EL (cell line): ENCODE results near the gene PSMD8.
A peak's percentile ranks its signal among the peaks of the same experiment; 100 is the strongest.
"Not testable (repeated sequence)": the region's sequence is repeated elsewhere in the genome, so short reads cannot be mapped to it uniquely, and the experiment has no call there.

Source experiments
- DNase-seq: peaks from one replicate; pipeline ENCODE4 v3.0.0-alpha.2; 2016

Gene PSMD8

DNA sequence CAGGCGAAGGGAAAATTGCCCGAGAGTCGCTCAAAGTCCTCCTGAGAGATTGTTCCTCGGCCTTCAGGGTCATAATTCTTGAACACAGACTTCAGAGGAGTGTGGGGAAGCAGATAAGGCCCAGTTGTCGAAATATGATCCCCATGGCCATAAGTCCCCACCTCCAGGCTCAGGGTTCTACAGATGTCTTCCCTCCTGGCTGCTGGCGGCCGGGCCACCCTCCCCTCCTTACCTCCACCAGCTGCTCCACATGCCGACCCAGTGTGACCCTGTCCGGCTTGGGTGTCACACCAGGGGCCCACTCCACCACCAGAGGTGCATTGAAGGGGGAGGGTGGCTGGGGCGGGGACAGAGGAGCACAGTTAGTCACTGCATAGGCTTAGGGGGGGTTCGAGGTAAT is 38.6 kb downstream of the PSMD8 start:
- DNase-seq = no peak

- no peak for DNase-seq
Measured at GRCh38 chr19:38413416-38413815, 39.0 kb downstream of the PSMD8 start.

GRCh38 chr19:38417146-38417543 is 42.8 kb downstream of the PSMD8 start:
- DNase-seq = no peak

GRCh38 chr19:38417544-38418506 is 43.5 kb downstream of the PSMD8 start:
- DNase-seq = peak; percentile 37

- no peak for DNase-seq
Measured at GRCh38 chr19:38420935-38421334, 46.6 kb downstream of the PSMD8 start.

DNA sequence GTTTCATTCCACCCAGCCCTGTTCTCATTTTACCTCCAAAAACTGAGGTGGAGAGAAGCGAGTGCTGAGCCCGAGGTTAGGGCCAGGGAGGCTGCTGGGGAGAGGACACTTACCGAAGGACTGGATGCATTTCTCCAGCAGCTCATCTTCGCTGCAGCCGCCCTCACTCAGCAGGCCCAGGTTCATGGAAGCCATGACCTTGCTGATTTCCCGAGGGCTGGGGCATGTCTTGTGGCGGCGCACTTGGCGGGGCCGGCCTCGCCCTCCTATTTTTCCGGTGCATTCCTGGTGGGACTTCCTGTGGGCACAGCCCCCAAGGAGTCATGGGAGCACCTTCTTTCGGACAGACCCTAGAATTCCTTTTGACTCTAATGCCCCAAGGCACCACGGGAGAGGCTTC is 47.5 kb downstream of the PSMD8 start:
- DNase-seq = no peak

DNA sequence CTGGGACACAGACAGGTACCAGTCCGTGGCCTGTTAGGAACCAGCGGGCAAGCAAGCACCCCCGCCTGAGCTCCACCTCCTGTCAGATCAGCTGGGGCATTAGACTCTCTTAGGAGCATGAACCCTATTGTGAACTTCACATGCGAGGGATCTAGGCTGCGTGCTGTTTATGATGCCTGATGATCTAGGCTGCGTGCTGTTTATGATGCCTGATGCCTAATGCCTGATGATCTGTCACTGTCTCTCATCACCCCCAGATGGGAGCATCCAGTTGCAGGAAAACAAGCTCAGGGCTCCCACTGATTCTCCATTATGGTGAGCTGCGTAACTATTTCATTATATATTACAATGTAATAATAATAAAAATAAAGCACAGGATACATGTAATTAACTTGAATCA is 48.1 kb downstream of the PSMD8 start:
- DNase-seq = no peak

- no peak for DNase-seq
Measured at GRCh38 chr19:38424272-38424671, 49.9 kb downstream of the PSMD8 start.

DNA sequence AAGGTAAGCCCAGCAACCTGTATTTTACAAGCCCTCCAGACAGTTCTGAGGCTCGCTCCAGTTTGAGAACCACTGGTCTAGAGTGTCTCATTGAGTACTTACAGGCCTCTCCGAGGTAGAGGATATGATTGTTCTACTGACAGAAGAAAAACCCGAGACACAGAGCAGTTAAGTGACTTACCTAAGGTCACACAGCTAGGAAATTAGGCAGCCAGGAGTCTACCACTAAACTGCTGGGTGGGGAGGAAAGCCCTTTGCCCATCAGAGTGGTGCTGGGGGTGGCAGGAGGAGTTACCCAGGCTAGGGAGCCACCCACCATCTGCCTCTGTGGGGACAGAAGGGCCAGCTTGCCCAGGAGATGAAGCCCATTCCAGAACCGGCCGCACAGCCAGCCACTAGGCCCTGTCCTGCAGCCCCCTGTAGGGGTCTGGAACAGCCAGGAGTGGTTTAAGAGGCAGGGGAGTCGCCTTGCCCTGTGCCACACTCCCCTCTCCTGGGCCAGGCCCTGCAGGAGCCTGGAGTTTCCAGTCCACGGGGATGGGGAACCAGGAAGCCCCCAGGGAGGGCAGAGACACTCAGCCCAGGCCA is 50.9 kb downstream of the PSMD8 start:
- DNase-seq = no peak

DNA sequence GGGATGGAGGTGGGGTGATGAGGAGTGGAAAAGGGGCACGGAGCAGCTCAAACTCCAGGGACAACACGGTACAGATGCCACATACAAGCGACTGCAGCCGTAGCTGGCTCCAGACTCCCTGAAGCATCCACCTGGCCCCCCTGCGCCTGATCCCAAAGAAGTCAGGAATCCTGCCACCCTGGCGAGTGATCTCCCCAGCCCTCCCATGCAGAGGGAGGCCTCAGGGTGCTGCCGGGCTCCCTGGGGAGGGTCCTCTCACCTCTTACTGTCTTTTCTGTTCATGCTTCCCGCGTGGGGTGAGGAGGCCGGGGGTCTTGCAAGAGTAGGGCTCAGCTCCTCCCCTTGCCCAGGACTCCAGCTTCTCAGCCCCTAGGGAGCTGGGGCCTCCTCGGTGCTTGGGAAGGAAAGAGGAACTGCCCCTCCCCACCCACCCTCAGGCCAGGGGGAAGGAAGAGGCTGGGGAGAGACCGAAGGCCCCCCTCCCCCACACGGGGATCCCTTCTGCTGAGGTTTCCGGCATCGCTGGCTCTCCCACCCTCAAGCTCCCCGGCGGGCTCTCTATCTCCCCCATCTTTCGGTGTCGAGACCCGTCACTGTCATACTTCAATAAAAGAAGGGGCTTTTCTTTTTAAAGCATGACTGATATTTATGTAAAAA is 51.6 kb downstream of the PSMD8 start, which contains the start of gene RASGRP4:
TSS of gene RASGRP4 (minus strand) at position 410 of the 657 bp plus-strand sequence. CDS start at position 282, 128 bp downstream.
- no peak for DNase-seq

- not testable (repeated sequence) for DNase-seq
Measured at GRCh38 chr19:38427035-38427677, 52.8 kb downstream of the PSMD8 start.

- DNase-seq = no peak
Measured at GRCh38 chr19:38429055-38429810, 54.9 kb downstream of the PSMD8 start.

DNA sequence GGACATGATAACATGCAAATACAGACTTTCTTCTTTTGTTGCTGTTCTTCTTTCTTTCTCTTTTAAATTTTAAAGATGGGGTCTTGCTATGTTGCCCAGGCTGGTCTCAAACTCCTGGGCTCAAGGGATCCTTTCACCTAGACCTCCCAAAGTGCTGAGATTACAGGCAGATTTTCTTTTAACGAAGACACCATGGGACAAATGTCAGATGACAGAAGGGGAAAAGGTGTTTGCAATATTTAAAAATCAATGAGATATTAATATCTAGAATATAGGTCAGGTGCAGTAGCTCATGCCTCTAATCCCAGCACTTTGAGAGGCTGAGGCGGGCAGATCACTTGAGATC is 55.4 kb downstream of the PSMD8 start:
- DNase-seq = no peak

DNA sequence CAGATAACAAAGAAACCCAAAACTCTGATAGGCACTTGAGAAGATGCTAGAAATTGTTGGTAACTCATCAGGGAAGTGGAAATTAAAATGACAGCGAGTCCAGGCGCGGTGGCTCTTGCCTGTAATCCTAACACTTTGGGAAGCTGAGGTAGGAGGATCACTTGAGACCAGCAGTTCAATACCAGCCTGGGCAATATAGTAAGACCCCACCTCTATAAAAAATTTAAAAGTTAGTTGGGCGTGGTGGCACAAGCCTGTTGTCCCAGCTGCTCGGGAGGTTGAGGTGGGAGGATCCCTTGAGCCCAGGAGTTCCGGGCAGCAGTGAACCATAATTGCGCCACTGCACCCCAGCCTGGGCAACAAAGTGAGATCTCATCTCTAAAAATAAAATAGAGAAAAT is 56.6 kb downstream of the PSMD8 start:
- DNase-seq = no peak

- DNase-seq = peak; percentile 35
Measured at GRCh38 chr19:38433268-38433733, 58.9 kb downstream of the PSMD8 start, which contains the start of gene RYR1. RYR1 (plus strand) TSS chr19:38433691; CDS start chr19:38433830, 139 bp downstream.
